Chondrocyte (in vitro differentiated cells): ENCODE data around the gene LMF1. TPM values are rescaled to one million over a fixed set of nuclear protein-coding genes. Genes with fewer than 3 reads are reported as not detected.

ENCODE experiments used
- DNase-seq: peaks from one replicate; pipeline ENCODE4 v3.0.0; 2021; ENCODE audit warnings: mixed read lengths, low spot score
- H3K27ac Mint-ChIP-seq: one replicate; pipeline ENCODE4 v1.8.0; 2021; ENCODE audit warnings: mild to moderate bottlenecking, moderate library complexity, mixed read lengths; ENCODE audit not compliant: unreplicated experiment
- H3K27me3 Mint-ChIP-seq: 2 replicates; pipeline ENCODE4 v1.8.0; 2021; ENCODE audit warnings: low read depth, mixed read lengths
- H3K36me3 Mint-ChIP-seq: 2 replicates; pipeline ENCODE4 v1.8.0; 2021; ENCODE audit warnings: low read depth, mixed read lengths
- H3K4me1 Mint-ChIP-seq: 2 replicates; pipeline ENCODE4 v1.8.0; 2021; ENCODE audit warnings: low read depth, mild to moderate bottlenecking, mixed read lengths
- H3K4me3 Mint-ChIP-seq: one replicate; pipeline ENCODE4 v1.8.0; 2021; ENCODE audit warnings: mild to moderate bottlenecking, moderate library complexity, mixed read lengths; ENCODE audit not compliant: unreplicated experiment
- H3K9me3 Mint-ChIP-seq: 2 replicates; pipeline ENCODE4 v1.8.0; 2021; ENCODE audit warnings: low read depth, mixed read lengths
- CTCF ChIP-seq: fragments of 200-600 bp; sonication (generic); IDR thresholded peaks from 2 replicates; pipeline ENCODE4 v1.5.0; 2021; ENCODE audit warnings: antibody characterized with exemption, mild to moderate bottlenecking, moderate library complexity
- total RNA-seq: library from RNA; stranded (reverse); gene quantifications from 3 replicates; pipeline ENCODE4 v1.2.1, GENCODE V29; 2021

LMF1 gene
- total RNA-seq, 1 donor from 2014 or later, result 21.6 TPM

GRCh38 chr16:984121-984694, 13.4 kb upstream of the LMF1 start:
- Mint-ChIP-seq H3K27ac (no peak overlapping the region), H3K27me3 (peaks cover 23% of the 10 kb centered on the region), H3K9me3 (no peaks in the 10 kb centered on the region), H3K4me3 (no peak overlapping the region), H3K36me3 (no peaks in the 10 kb centered on the region), H3K4me1 (peaks cover 6% of the 10 kb centered on the region)
- DNase-seq, result no peak
- no peak for TF ChIP-seq CTCF

GRCh38 chr16:983044-984030, 12.6 kb upstream of the LMF1 start:
- TF ChIP-seq CTCF, result no peak
- H3K4me3 Mint-ChIP-seq, result no peak overlapping the region

GRCh38 chr16:982145-983043, 11.6 kb upstream of the LMF1 start:
- no peak for DNase-seq
- Mint-ChIP-seq H3K4me3 (peak overlapping the region; percentile 31), H3K27ac (no peak overlapping the region), H3K27me3 (peaks cover 22% of the 10 kb centered on the region), H3K36me3 (no peaks in the 10 kb centered on the region), H3K4me1 (peaks cover 6% of the 10 kb centered on the region), H3K9me3 (no peaks in the 10 kb centered on the region)
- TF ChIP-seq CTCF, result no peak

More at GRCh38 chr16:983044-984030, 12.6 kb upstream of the LMF1 start:
- Mint-ChIP-seq H3K9me3 (no peaks in the 10 kb centered on the region), H3K36me3 (no peaks in the 10 kb centered on the region), H3K27ac (no peak overlapping the region), H3K4me1 (peaks cover 6% of the 10 kb centered on the region), H3K27me3 (peaks cover 21% of the 10 kb centered on the region)
- DNase-seq, result no peak

GRCh38 chr16:981695-982144, 10.9 kb upstream of the LMF1 start, which contains the start of gene SOX8:
Gene SOX8 (plus strand): TSS chr16:981770. CDS start chr16:981923, 153 bp downstream.
- Mint-ChIP-seq H3K4me1 (peaks cover 6% of the 10 kb centered on the region), H3K27ac (no peak within 1 kb of the TSS), H3K27me3 (peaks cover 22% of the 10 kb centered on the region), H3K4me3 (peak within 1 kb of the TSS; percentile 72), H3K9me3 (no peaks in the 10 kb centered on the region), H3K36me3 (no peaks in the 10 kb centered on the region)
- no peak for TF ChIP-seq CTCF
- no peak for DNase-seq

GRCh38 chr16:980595-980854, 9.7 kb upstream of the LMF1 start:
- H3K9me3 Mint-ChIP-seq, result no peaks in the 10 kb centered on the region
- peaks cover 6% of the 10 kb centered on the region for H3K4me1 Mint-ChIP-seq
- peaks cover 12% of the 10 kb centered on the region for H3K27me3 Mint-ChIP-seq
- no peak overlapping the region for H3K4me3 Mint-ChIP-seq
- no peak overlapping the region for H3K27ac Mint-ChIP-seq
- H3K36me3 Mint-ChIP-seq, result no peaks in the 10 kb centered on the region
- TF ChIP-seq CTCF, result no peak
- DNase-seq, result no peak
